ENCODE results near the gene MED13L. TPM values are rescaled to one million over a fixed set of nuclear protein-coding genes. Genes with fewer than 3 reads are reported as not detected.

The MED13L gene
- polyA plus RNA-seq, 4 donors = 9.8 to 74.0 (median 14.3) TPM

GRCh38 chr12:116215023-116215422 is 62.5 kb downstream of the MED13L start:
- WGBS, 3 donors = 88 to 96% (median 89%) methylated on average over 1 of the region's 1 CpG
- DNase-seq = no peak
- Histone ChIP-seq H3K4me1 (ENCODE audit: control insufficient read depth in 3 of 3, insufficient read depth in 2 of 3, low read depth in 1 of 3, low read length in 2 of 3) (peaks cover 0 to 4% (median 0%) of the 10 kb centered on the region in 3 donors), H3K27ac (ENCODE audit: low read depth in 1 of 3, low read length in 2 of 3) (no peak overlapping the region), H3K9me3 (ENCODE audit: control insufficient read depth in 2 of 2, insufficient read depth in 1 of 2, low read depth in 1 of 2, low read length in 1 of 2) (no peaks in the 10 kb centered on the region), H3K27me3 (ENCODE audit: control insufficient read depth in 3 of 3, insufficient read depth in 3 of 3, low read length in 3 of 3) (no peaks in the 10 kb centered on the region), H3K4me3 (ENCODE audit: low read depth in 1 of 3, low read length in 3 of 3) (no peak overlapping the region), H3K36me3 (ENCODE audit: control insufficient read depth in 3 of 3, insufficient read depth in 2 of 3, low read depth in 1 of 3, low read length in 3 of 3) (no peaks in the 10 kb centered on the region)
- no peak for FAIRE-seq

GRCh38 chr12:116213885-116214527 is 63.5 kb downstream of the MED13L start:
- FAIRE-seq = no peak

GRCh38 chr12:116213014-116213413 is 64.5 kb downstream of the MED13L start:
- FAIRE-seq (no peak), DNase-seq (no peak)
- Histone ChIP-seq H3K27me3 (ENCODE audit: control insufficient read depth in 3 of 3, insufficient read depth in 3 of 3, low read length in 3 of 3) (no peaks in the 10 kb centered on the region), H3K27ac (ENCODE audit: low read depth in 1 of 3, low read length in 2 of 3) (no peak overlapping the region), H3K4me1 (ENCODE audit: control insufficient read depth in 3 of 3, insufficient read depth in 2 of 3, low read depth in 1 of 3, low read length in 2 of 3) (peaks cover 0 to 11% (median 3%) of the 10 kb centered on the region in 3 donors), H3K36me3 (ENCODE audit: control insufficient read depth in 3 of 3, insufficient read depth in 2 of 3, low read depth in 1 of 3, low read length in 3 of 3) (peaks cover 0 to 2% (median 0%) of the 10 kb centered on the region in 3 donors), H3K4me3 (ENCODE audit: low read depth in 1 of 3, low read length in 3 of 3) (no peak overlapping the region), H3K9me3 (ENCODE audit: control insufficient read depth in 2 of 2, insufficient read depth in 1 of 2, low read depth in 1 of 2, low read length in 1 of 2) (no peaks in the 10 kb centered on the region)
- WGBS, 3 donors = 79 to 84% (median 83%) methylated on average over 4 of the region's 4 CpGs

More at GRCh38 chr12:116213885-116214527, 63.5 kb downstream of the MED13L start:
- Histone ChIP-seq H3K4me1 (ENCODE audit: control insufficient read depth in 3 of 3, insufficient read depth in 2 of 3, low read depth in 1 of 3, low read length in 2 of 3) (peaks cover 0 to 11% (median 3%) of the 10 kb centered on the region in 3 donors), H3K4me3 (ENCODE audit: low read depth in 1 of 3, low read length in 3 of 3) (no peak overlapping the region), H3K9me3 (ENCODE audit: control insufficient read depth in 2 of 2, insufficient read depth in 1 of 2, low read depth in 1 of 2, low read length in 1 of 2) (no peaks in the 10 kb centered on the region), H3K27ac (ENCODE audit: low read depth in 1 of 3, low read length in 2 of 3) (no peak overlapping the region), H3K36me3 (ENCODE audit: control insufficient read depth in 3 of 3, insufficient read depth in 2 of 3, low read depth in 1 of 3, low read length in 3 of 3) (no peaks in the 10 kb centered on the region), H3K27me3 (ENCODE audit: control insufficient read depth in 3 of 3, insufficient read depth in 3 of 3, low read length in 3 of 3) (no peaks in the 10 kb centered on the region)
- no peak for DNase-seq
- WGBS, 3 donors = 87 to 89% (median 87%) methylated on average over 4 of the region's 4 CpGs

GRCh38 chr12:116210762-116211161 is 66.7 kb downstream of the MED13L start:
- peaks cover 0 to 2% (median 0%) of the 10 kb centered on the region in 3 donors for H3K36me3 ChIP-seq (ENCODE audit: control insufficient read depth in 3 of 3, insufficient read depth in 2 of 3, low read depth in 1 of 3, low read length in 3 of 3)
- WGBS, 3 donors = 75 to 89% (median 85%) methylated on average over 4 of the region's 4 CpGs
- H3K9me3 ChIP-seq (ENCODE audit: control insufficient read depth in 2 of 2, insufficient read depth in 1 of 2, low read depth in 1 of 2, low read length in 1 of 2) = no peaks in the 10 kb centered on the region
- DNase-seq (no peak), FAIRE-seq (no peak)
- H3K4me1 ChIP-seq (ENCODE audit: control insufficient read depth in 3 of 3, insufficient read depth in 2 of 3, low read depth in 1 of 3, low read length in 2 of 3) = peaks cover 0 to 7% (median 3%) of the 10 kb centered on the region in 3 donors
- no peak overlapping the region for H3K27ac ChIP-seq (ENCODE audit: low read depth in 1 of 3, low read length in 2 of 3)
- no peak overlapping the region for H3K4me3 ChIP-seq (ENCODE audit: low read depth in 1 of 3, low read length in 3 of 3)
- no peaks in the 10 kb centered on the region for H3K27me3 ChIP-seq (ENCODE audit: control insufficient read depth in 3 of 3, insufficient read depth in 3 of 3, low read length in 3 of 3)

GRCh38 chr12:116210131-116210530 is 67.4 kb downstream of the MED13L start:
- H3K27me3 ChIP-seq (ENCODE audit: control insufficient read depth in 3 of 3, insufficient read depth in 3 of 3, low read length in 3 of 3) = no peaks in the 10 kb centered on the region
- FAIRE-seq (no peak), DNase-seq (no peak)
- H3K9me3 ChIP-seq (ENCODE audit: control insufficient read depth in 2 of 2, insufficient read depth in 1 of 2, low read depth in 1 of 2, low read length in 1 of 2) = no peaks in the 10 kb centered on the region
- peaks cover 0 to 2% (median 0%) of the 10 kb centered on the region in 3 donors for H3K36me3 ChIP-seq (ENCODE audit: control insufficient read depth in 3 of 3, insufficient read depth in 2 of 3, low read depth in 1 of 3, low read length in 3 of 3)
- H3K4me3 ChIP-seq (ENCODE audit: low read depth in 1 of 3, low read length in 3 of 3) = no peak overlapping the region
- peaks cover 0 to 7% (median 3%) of the 10 kb centered on the region in 3 donors for H3K4me1 ChIP-seq (ENCODE audit: control insufficient read depth in 3 of 3, insufficient read depth in 2 of 3, low read depth in 1 of 3, low read length in 2 of 3)
- WGBS, 3 donors = 69 to 80% (median 76%) methylated on average over 5 of the region's 5 CpGs
- no peak overlapping the region for H3K27ac ChIP-seq (ENCODE audit: low read depth in 1 of 3, low read length in 2 of 3)

GRCh38 chr12:116209503-116209902 is 68.0 kb downstream of the MED13L start:
- Histone ChIP-seq H3K9me3 (ENCODE audit: control insufficient read depth in 2 of 2, insufficient read depth in 1 of 2, low read depth in 1 of 2, low read length in 1 of 2) (no peaks in the 10 kb centered on the region), H3K4me1 (ENCODE audit: control insufficient read depth in 3 of 3, insufficient read depth in 2 of 3, low read depth in 1 of 3, low read length in 2 of 3) (peaks cover 0 to 7% (median 3%) of the 10 kb centered on the region in 3 donors), H3K4me3 (ENCODE audit: low read depth in 1 of 3, low read length in 3 of 3) (no peak overlapping the region), H3K36me3 (ENCODE audit: control insufficient read depth in 3 of 3, insufficient read depth in 2 of 3, low read depth in 1 of 3, low read length in 3 of 3) (peaks cover 0 to 2% (median 0%) of the 10 kb centered on the region in 3 donors), H3K27me3 (ENCODE audit: control insufficient read depth in 3 of 3, insufficient read depth in 3 of 3, low read length in 3 of 3) (no peaks in the 10 kb centered on the region), H3K27ac (ENCODE audit: low read depth in 1 of 3, low read length in 2 of 3) (no peak overlapping the region)
- 73 to 86% (median 75%) methylated on average over 2 of the region's 2 CpGs for WGBS, 3 donors
- FAIRE-seq (no peak), DNase-seq (no peak)

GRCh38 chr12:116207274-116207673 is 70.2 kb downstream of the MED13L start:
- Histone ChIP-seq H3K27ac (ENCODE audit: low read depth in 1 of 3, low read length in 2 of 3) (no peak overlapping the region), H3K4me1 (ENCODE audit: control insufficient read depth in 3 of 3, insufficient read depth in 2 of 3, low read depth in 1 of 3, low read length in 2 of 3) (peaks cover 0 to 7% (median 3%) of the 10 kb centered on the region in 3 donors), H3K9me3 (ENCODE audit: control insufficient read depth in 2 of 2, insufficient read depth in 1 of 2, low read depth in 1 of 2, low read length in 1 of 2) (no peaks in the 10 kb centered on the region), H3K36me3 (ENCODE audit: control insufficient read depth in 3 of 3, insufficient read depth in 2 of 3, low read depth in 1 of 3, low read length in 3 of 3) (peaks cover 0 to 4% (median 0%) of the 10 kb centered on the region in 3 donors), H3K4me3 (ENCODE audit: low read depth in 1 of 3, low read length in 3 of 3) (no peak overlapping the region), H3K27me3 (ENCODE audit: control insufficient read depth in 3 of 3, insufficient read depth in 3 of 3, low read length in 3 of 3) (no peaks in the 10 kb centered on the region)
- FAIRE-seq (no peak), DNase-seq (no peak)
- 96 to 100% (median 99%) methylated on average over 3 of the region's 3 CpGs for WGBS, 3 donors

- H3K9me3 ChIP-seq (ENCODE audit: control insufficient read depth in 2 of 2, insufficient read depth in 1 of 2, low read depth in 1 of 2, low read length in 1 of 2) = no peaks in the 10 kb centered on the region
- no peaks in the 10 kb centered on the region for H3K27me3 ChIP-seq (ENCODE audit: control insufficient read depth in 3 of 3, insufficient read depth in 3 of 3, low read length in 3 of 3)
- FAIRE-seq (no peak), DNase-seq (no peak)
- 90 to 95% (median 93%) methylated on average over 3 of the region's 3 CpGs for WGBS, 3 donors
- H3K4me1 ChIP-seq (ENCODE audit: control insufficient read depth in 3 of 3, insufficient read depth in 2 of 3, low read depth in 1 of 3, low read length in 2 of 3) = peaks cover 0 to 7% (median 3%) of the 10 kb centered on the region in 3 donors
- H3K27ac ChIP-seq (ENCODE audit: low read depth in 1 of 3, low read length in 2 of 3) = no peak overlapping the region
- no peak overlapping the region for H3K4me3 ChIP-seq (ENCODE audit: low read depth in 1 of 3, low read length in 3 of 3)
- peaks cover 0 to 4% (median 0%) of the 10 kb centered on the region in 3 donors for H3K36me3 ChIP-seq (ENCODE audit: control insufficient read depth in 3 of 3, insufficient read depth in 2 of 3, low read depth in 1 of 3, low read length in 3 of 3)
These were observed 70.7 kb downstream of the MED13L start for GRCh38 chr12:116206828-116207227.

All from small intestine (tissue), 7 donors.